Measurements from ENCODE around the gene FNBP1L. TPM values are rescaled to one million over a fixed set of nuclear protein-coding genes. Genes with fewer than 3 reads are reported as not detected.

FNBP1L gene
- total and polyA plus RNA-seq, 2 experiments from 2014 or later = 56.3 to 132 TPM

- Histone ChIP-seq H3K9me2 (ENCODE audit: insufficient read depth) (no peaks in the 10 kb centered on the region), H3K79me2 (replicated peaks; ENCODE audit: insufficient read depth) (no peaks in the 10 kb centered on the region), H2AFZ (no peak overlapping the region), H3K4me2 (no peak overlapping the region), H3K27me3 (ENCODE audit: insufficient read depth) (no peaks in the 10 kb centered on the region), H3K36me3 (ENCODE audit: insufficient read depth) (0 out of 2 replicates have a peak, but pooled peaks cover 3% of the 10 kb centered on the region), H3K4me3 (no peak overlapping the region), H4K20me1 (replicated peaks; ENCODE audit: insufficient read depth) (no peaks in the 10 kb centered on the region), H3K27ac (ENCODE audit: low read depth) (no peak overlapping the region), H3F3A (replicated peaks; ENCODE audit: low read depth) (no peaks in the 10 kb centered on the region), H3K4me1 (ENCODE audit: insufficient read depth) (no peaks in the 10 kb centered on the region)
- Mint-ChIP-seq H3K27me3 (ENCODE audit: insufficient read depth, low read depth, poor library complexity) (no peaks in the 10 kb centered on the region), H3K4me3 (no peak overlapping the region; the same call in 2 of the 3 replicates), H3K4me1 (no peaks in the 10 kb centered on the region), H3K36me3 (ENCODE audit: low read depth) (peaks cover 9% of the 10 kb centered on the region), H3K9me3 (peaks cover 19% of the 10 kb centered on the region), H3K27ac (no peak overlapping the region)
- no peak for ATAC-seq
- TF ChIP-seq, protein P1, sequence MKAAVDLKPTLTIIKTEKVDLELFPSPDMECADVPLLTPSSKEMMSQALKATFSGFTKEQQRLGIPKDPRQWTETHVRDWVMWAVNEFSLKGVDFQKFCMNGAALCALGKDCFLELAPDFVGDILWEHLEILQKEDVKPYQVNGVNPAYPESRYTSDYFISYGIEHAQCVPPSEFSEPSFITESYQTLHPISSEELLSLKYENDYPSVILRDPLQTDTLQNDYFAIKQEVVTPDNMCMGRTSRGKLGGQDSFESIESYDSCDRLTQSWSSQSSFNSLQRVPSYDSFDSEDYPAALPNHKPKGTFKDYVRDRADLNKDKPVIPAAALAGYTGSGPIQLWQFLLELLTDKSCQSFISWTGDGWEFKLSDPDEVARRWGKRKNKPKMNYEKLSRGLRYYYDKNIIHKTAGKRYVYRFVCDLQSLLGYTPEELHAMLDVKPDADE (IDR thresholded peaks at IDR 0.05) = no peak
- TF ChIP-seq POLR2AphosphoS5 (IDR thresholded peaks at IDR 0.05; ENCODE audit: low read depth) (no peak), CREB1 (CRISPR knock-in tag; IDR thresholded peaks at IDR 0.05; ENCODE audit: low read depth) (no peak)
- DNase-seq (ENCODE audit: low spot score) = no peak
Observed at GRCh38 chr1:93434088-93434487, 13.8 kb upstream of the FNBP1L start.

GRCh38 chr1:93434987-93435386 lies 12.9 kb upstream of the FNBP1L start:
- Histone ChIP-seq H3K4me3 (no peak overlapping the region), H3K27me3 (ENCODE audit: insufficient read depth) (no peaks in the 10 kb centered on the region), H2AFZ (no peak overlapping the region), H3K36me3 (ENCODE audit: insufficient read depth) (0 out of 2 replicates have a peak, but pooled peaks cover 3% of the 10 kb centered on the region), H3K79me2 (replicated peaks; ENCODE audit: insufficient read depth) (no peaks in the 10 kb centered on the region), H3K27ac (ENCODE audit: low read depth) (no peak overlapping the region), H3F3A (replicated peaks; ENCODE audit: low read depth) (no peaks in the 10 kb centered on the region), H3K4me2 (no peak overlapping the region), H3K4me1 (ENCODE audit: insufficient read depth) (no peaks in the 10 kb centered on the region), H4K20me1 (replicated peaks; ENCODE audit: insufficient read depth) (no peaks in the 10 kb centered on the region), H3K9me2 (ENCODE audit: insufficient read depth) (no peaks in the 10 kb centered on the region)
- no peak overlapping the region for H3K27ac Mint-ChIP-seq
- H3K4me1 Mint-ChIP-seq = no peaks in the 10 kb centered on the region
- TF ChIP-seq REST (IDR thresholded peaks at IDR 0.05; ENCODE audit: unreplicated experiment) = peak; percentile 53
- TF ChIP-seq EZH2 (IDR thresholded peaks at IDR 0.05; ENCODE audit: low read depth, unreplicated experiment) = no peak
- DNase-seq (ENCODE audit: low spot score) = no peak
- H3K9me3 Mint-ChIP-seq = peaks cover 19% of the 10 kb centered on the region
- no peak overlapping the region for H3K4me3 Mint-ChIP-seq
- H3K27me3 Mint-ChIP-seq (ENCODE audit: insufficient read depth, low read depth, poor library complexity) = no peaks in the 10 kb centered on the region
- H3K36me3 Mint-ChIP-seq (ENCODE audit: low read depth) = peaks cover 9% of the 10 kb centered on the region
- no peak for ATAC-seq

GRCh38 chr1:93435443-93435842 lies 12.5 kb upstream of the FNBP1L start:
- H3K27me3 Mint-ChIP-seq (ENCODE audit: insufficient read depth, low read depth, poor library complexity) = no peaks in the 10 kb centered on the region
- Histone ChIP-seq H4K20me1 (replicated peaks; ENCODE audit: insufficient read depth) (no peaks in the 10 kb centered on the region), H3K27me3 (ENCODE audit: insufficient read depth) (no peaks in the 10 kb centered on the region), H3F3A (replicated peaks; ENCODE audit: low read depth) (no peaks in the 10 kb centered on the region), H3K4me2 (no peak overlapping the region), H2AFZ (no peak overlapping the region), H3K9me2 (ENCODE audit: insufficient read depth) (no peaks in the 10 kb centered on the region), H3K4me3 (no peak overlapping the region), H3K27ac (ENCODE audit: low read depth) (no peak overlapping the region), H3K36me3 (ENCODE audit: insufficient read depth) (0 out of 2 replicates have a peak, but pooled peaks cover 3% of the 10 kb centered on the region), H3K79me2 (replicated peaks; ENCODE audit: insufficient read depth) (no peaks in the 10 kb centered on the region), H3K4me1 (ENCODE audit: insufficient read depth) (no peaks in the 10 kb centered on the region)
- H3K27ac Mint-ChIP-seq = no peak overlapping the region
- H3K36me3 Mint-ChIP-seq (ENCODE audit: low read depth) = peaks cover 9% of the 10 kb centered on the region
- DNase-seq (ENCODE audit: low spot score) (no peak), ATAC-seq (no peak)
- H3K9me3 Mint-ChIP-seq = peaks cover 19% of the 10 kb centered on the region
- H3K4me3 Mint-ChIP-seq = no peak overlapping the region
- no peaks in the 10 kb centered on the region for H3K4me1 Mint-ChIP-seq
- TF ChIP-seq EZH2 (IDR thresholded peaks at IDR 0.05; ENCODE audit: low read depth, unreplicated experiment) (no peak), ZNF331 (CRISPR knock-in tag; IDR thresholded peaks at IDR 0.05; ENCODE audit: low read depth) (no peak), STAT1 (IDR thresholded peaks at IDR 0.05; ENCODE audit: unreplicated experiment) (no peak), CREB1 (CRISPR knock-in tag; IDR thresholded peaks at IDR 0.05; ENCODE audit: low read depth) (no peak), REST (IDR thresholded peaks at IDR 0.05; ENCODE audit: unreplicated experiment) (no peak)
- TF ChIP-seq, protein P1 (IDR thresholded peaks at IDR 0.05) = no peak
